Ishikawa (cell line): ENCODE measurements around the gene CDH13.

Experiments
- CEBPB ChIP-seq: IDR thresholded peaks from 2 replicates; pipeline ENCODE4 v1.6.1; 2012
- CREB1 ChIP-seq: IDR thresholded peaks from 2 replicates; pipeline ENCODE4 v1.6.1; 2012; ENCODE audit warnings: low read depth
- EGR1 ChIP-seq: IDR thresholded peaks from 2 replicates; pipeline ENCODE4 v1.6.1; 2012
- FOXM1 ChIP-seq: IDR thresholded peaks from 2 replicates; pipeline ENCODE4 v1.6.1; 2012; ENCODE audit warnings: low read depth, borderline replicate concordance
- MAX ChIP-seq: IDR thresholded peaks from 2 replicates; pipeline ENCODE4 v1.6.1; 2012
- RAD21 ChIP-seq: IDR thresholded peaks from 2 replicates; pipeline ENCODE4 v1.6.1; 2012; ENCODE audit warnings: low read depth
- TAF1 ChIP-seq: IDR thresholded peaks from 2 replicates; pipeline ENCODE4 v1.6.1; 2012; ENCODE audit warnings: low read depth, mild to moderate bottlenecking
- TCF12 ChIP-seq: IDR thresholded peaks from 2 replicates; pipeline ENCODE4 v1.6.1; 2012; ENCODE audit warnings: low read depth
- TEAD4 ChIP-seq: IDR thresholded peaks from 2 replicates; pipeline ENCODE4 v1.6.1; 2012
- YY1 ChIP-seq: IDR thresholded peaks from 2 replicates; pipeline ENCODE4 v1.6.1; 2012; ENCODE audit warnings: low read depth
- ZBTB7A ChIP-seq: IDR thresholded peaks from 2 replicates; pipeline ENCODE4 v1.6.1; 2012; ENCODE audit warnings: low read depth

GRCh38 chr16:83162791-83163190 is 536.0 kb downstream of the CDH13 start:
- TF ChIP-seq TCF12 (no peak), YY1 (no peak), ZBTB7A (no peak), FOXM1 (no peak), CREB1 (no peak), RAD21 (no peak), EGR1 (no peak), TAF1 (no peak), TEAD4 (no peak), MAX (no peak), CEBPB (no peak)
